Measurements from ENCODE around the gene GSTA4. TPM values are rescaled to one million over a fixed set of nuclear protein-coding genes. Genes with fewer than 3 reads are reported as not detected.

Gene GSTA4
- total RNA-seq, 3 donors from 2014 or later, result 8.3 to 15.5 (median 14.7) TPM

- H3K36me3 ChIP-seq (ENCODE audit: low read depth), result no peaks in the 10 kb centered on the region
- no peak for DNase-seq
- no peaks in the 10 kb centered on the region for H3K9me3 ChIP-seq
- H3K4me1 ChIP-seq (ENCODE audit: low read depth), result no peaks in the 10 kb centered on the region
- no peak for TF ChIP-seq CTCF (IDR thresholded peaks at IDR 0.05)
- ATAC-seq, result no peak
- no peak overlapping the region for H3K4me3 ChIP-seq
- intact Hi-C loops (cut with DNase I, micrococcal nuclease), result no loop called here
Observed at GRCh38 chr6:52983159-52983848, 11.8 kb downstream of the GSTA4 start.

GRCh38 chr6:52982680-52983079 is 12.4 kb downstream of the GSTA4 start:
- Histone ChIP-seq H3K4me1 (ENCODE audit: low read depth) (no peaks in the 10 kb centered on the region), H3K9me3 (no peaks in the 10 kb centered on the region), H3K36me3 (ENCODE audit: low read depth) (no peaks in the 10 kb centered on the region), H3K4me3 (no peak overlapping the region)
- TF ChIP-seq CTCF (IDR thresholded peaks at IDR 0.05), result no peak
- no peak for DNase-seq
- no peak for ATAC-seq
- intact Hi-C loops (cut with DNase I, micrococcal nuclease), result no loop called here

- no peak for ATAC-seq
- Histone ChIP-seq H3K9me3 (no peaks in the 10 kb centered on the region), H3K4me3 (no peak overlapping the region), H3K36me3 (ENCODE audit: low read depth) (no peaks in the 10 kb centered on the region), H3K4me1 (ENCODE audit: low read depth) (no peaks in the 10 kb centered on the region)
- DNase-seq, result no peak
- no peak for TF ChIP-seq CTCF (IDR thresholded peaks at IDR 0.05)
- intact Hi-C loops (cut with DNase I, micrococcal nuclease), result no loop called here
Observed at GRCh38 chr6:52981222-52981900, 13.7 kb downstream of the GSTA4 start.

GRCh38 chr6:52976591-52977035 is 18.5 kb downstream of the GSTA4 start:
- ATAC-seq (peak; percentile 60), DNase-seq (no peak)
- H3K4me3 ChIP-seq, result no peak overlapping the region
- intact Hi-C loops (cut with DNase I, micrococcal nuclease), result no loop called here
- H3K36me3 ChIP-seq (ENCODE audit: low read depth), result no peaks in the 10 kb centered on the region
- peaks cover 5% of the 10 kb centered on the region for H3K4me1 ChIP-seq (ENCODE audit: low read depth)
- no peaks in the 10 kb centered on the region for H3K9me3 ChIP-seq
- TF ChIP-seq CTCF (IDR thresholded peaks at IDR 0.05), result no peak

GRCh38 chr6:52976149-52976548 is 18.9 kb downstream of the GSTA4 start:
- peak; percentile 64 for ATAC-seq
- intact Hi-C loops (cut with DNase I, micrococcal nuclease), result no loop called here
- no peak for DNase-seq
- H3K4me1 ChIP-seq (ENCODE audit: low read depth), result peaks cover 5% of the 10 kb centered on the region
- H3K36me3 ChIP-seq (ENCODE audit: low read depth), result no peaks in the 10 kb centered on the region
- H3K4me3 ChIP-seq, result no peak overlapping the region
- TF ChIP-seq CTCF (IDR thresholded peaks at IDR 0.05), result no peak
- H3K9me3 ChIP-seq, result no peaks in the 10 kb centered on the region

Data from mucosa of descending colon (tissue), 3 donors.